GM21737 (cell line): ENCODE results near the gene MMEL1.

ENCODE experiments used
- ATAC-seq: cut with Tn5 transposase; IDR thresholded peaks from one replicate; pipeline ENCODE4 v1.9.1; 2021; ENCODE audit warnings: mild to moderate bottlenecking, moderate library complexity; ENCODE audit not compliant: unreplicated experiment

MMEL1 gene

GRCh38 chr1:2605509-2606395 is 27.1 kb downstream of the MMEL1 start:
- ATAC-seq = no peak

- no peak for ATAC-seq
Observed at GRCh38 chr1:2604844-2605508, 27.8 kb downstream of the MMEL1 start.

GRCh38 chr1:2604156-2604843 is 28.5 kb downstream of the MMEL1 start:
- ATAC-seq = no peak

GRCh38 chr1:2603521-2604155 is 29.2 kb downstream of the MMEL1 start:
- no peak for ATAC-seq

- ATAC-seq = no peak
Observed at GRCh38 chr1:2602866-2603520, 29.8 kb downstream of the MMEL1 start.

- ATAC-seq = no peak
Observed at GRCh38 chr1:2602311-2602835, 30.4 kb downstream of the MMEL1 start.

GRCh38 chr1:2601721-2602303 is 31.0 kb downstream of the MMEL1 start:
- ATAC-seq = no peak

- no peak for ATAC-seq
Observed at GRCh38 chr1:2598329-2598931, 34.4 kb downstream of the MMEL1 start.

GRCh38 chr1:2597441-2598328 is 35.1 kb downstream of the MMEL1 start:
- ATAC-seq = no peak

GRCh38 chr1:2596530-2597333 is 36.1 kb downstream of the MMEL1 start:
- no peak for ATAC-seq

- ATAC-seq = no peak
Observed at GRCh38 chr1:2595812-2596529, 36.8 kb downstream of the MMEL1 start.

GRCh38 chr1:2595261-2595811 is 37.5 kb downstream of the MMEL1 start:
- no peak for ATAC-seq

GRCh38 chr1:2594641-2595131 is 38.1 kb downstream of the MMEL1 start:
- no peak for ATAC-seq

GRCh38 chr1:2594001-2594640 is 38.7 kb downstream of the MMEL1 start:
- ATAC-seq = no peak

GRCh38 chr1:2593251-2593878 is 39.5 kb downstream of the MMEL1 start:
- no peak for ATAC-seq

- no peak for ATAC-seq
Observed at GRCh38 chr1:2592672-2593071, 40.1 kb downstream of the MMEL1 start.
